Fibroblast of peridontal ligament (primary cell): ENCODE results near the gene VAPA.
A peak's percentile ranks its signal among the peaks of the same experiment; 100 is the strongest.

Experiments
- DNase-seq: peaks from one replicate; pipeline ENCODE4 v3.0.0-alpha.2; 2010; ENCODE audit errors: extremely low read depth

VAPA gene

GRCh38 chr18:9973470-9973869, 59.7 kb downstream of the VAPA start:
- no peak for DNase-seq

- DNase-seq, result peak; percentile 66
Measured at GRCh38 chr18:9974279-9974915, 60.6 kb downstream of the VAPA start.

- no peak for DNase-seq
Measured at GRCh38 chr18:9975658-9976057, 61.8 kb downstream of the VAPA start.

- DNase-seq, result no peak
Measured at GRCh38 chr18:9982711-9983110, 68.9 kb downstream of the VAPA start.

- DNase-seq, result no peak
Measured at GRCh38 chr18:9984080-9984479, 70.3 kb downstream of the VAPA start.

GRCh38 chr18:9985641-9986040, 71.8 kb downstream of the VAPA start:
- no peak for DNase-seq

GRCh38 chr18:9986156-9986930, 72.5 kb downstream of the VAPA start:
- DNase-seq, result no peak

GRCh38 chr18:9987345-9987744, 73.5 kb downstream of the VAPA start:
- no peak for DNase-seq

- no peak for DNase-seq
Measured at GRCh38 chr18:9987931-9988330, 74.1 kb downstream of the VAPA start.

- no peak for DNase-seq
Measured at GRCh38 chr18:9988665-9989064, 74.8 kb downstream of the VAPA start.

GRCh38 chr18:9989481-9989880, 75.7 kb downstream of the VAPA start:
- DNase-seq, result no peak

GRCh38 chr18:9991011-9992000, 77.5 kb downstream of the VAPA start:
- no peak for DNase-seq

GRCh38 chr18:9992300-9992972, 78.6 kb downstream of the VAPA start:
- DNase-seq, result no peak

GRCh38 chr18:9992973-9993520, 79.2 kb downstream of the VAPA start:
- DNase-seq, result no peak

- DNase-seq, result no peak
Measured at GRCh38 chr18:9993521-9994025, 79.8 kb downstream of the VAPA start.

- no peak for DNase-seq
Measured at GRCh38 chr18:9994026-9994570, 80.3 kb downstream of the VAPA start.

- DNase-seq, result no peak
Measured at GRCh38 chr18:9994701-9995235, 81.0 kb downstream of the VAPA start.

GRCh38 chr18:9995631-9996030, 81.8 kb downstream of the VAPA start:
- no peak for DNase-seq

GRCh38 chr18:9996094-9996493, 82.3 kb downstream of the VAPA start:
- peak; percentile 41 for DNase-seq

- DNase-seq, result no peak
Measured at GRCh38 chr18:9997711-9998110, 83.9 kb downstream of the VAPA start.

- DNase-seq, result no peak
Measured at GRCh38 chr18:9998330-9998729, 84.5 kb downstream of the VAPA start.
